H1 (cell line): Measurements from ENCODE around the gene DAB2IP. TPM values are rescaled to one million over a fixed set of nuclear protein-coding genes. Genes with fewer than 3 reads are reported as not detected.

Source experiments
- CTCF ChIA-PET: fragments of 300-600 bp; sonication (Branson Sonifier 250); formaldehyde crosslinking; loops from one replicate; lab custom pipeline; 2021; ENCODE audit not compliant: partially characterized antibody; lab: Charles Lee
- POLR2A ChIA-PET: fragments of 300-600 bp; sonication (Branson Sonifier 250); formaldehyde crosslinking; loops from one replicate; lab custom pipeline; 2021; ENCODE audit warnings: inconsistent platforms; ENCODE audit not compliant: partially characterized antibody; lab: Charles Lee
- DNase-seq, 2 experiments: peaks; one replicate each; pipeline versions ENCODE4 v3.0.0 to v3.0.0-alpha.2; 2010 to 2022; ENCODE audit warnings: low spot score in 2 of 2, low read depth in 1 of 2, mixed read lengths in 1 of 2
- FAIRE-seq: peaks from 2 replicates; lab custom pipeline; 2011; peaks lifted over from hg19 to GRCh38; lab: Jason Lieb, UNC
- H2AFZ ChIP-seq: 2 replicates; pipeline ENCODE4 v1.8.1; 2012; ENCODE audit warnings: low read length, inconsistent platforms
- H2AK5ac ChIP-seq: 2 replicates; pipeline ENCODE4 v1.6.1; 2013; ENCODE audit warnings: low read depth, low read length
- H2BK120ac ChIP-seq: replicated peaks from 2 replicates; pipeline ENCODE3; 2013; ENCODE audit warnings: low read depth, low read length, inconsistent platforms
- H2BK12ac ChIP-seq: 2 replicates; pipeline ENCODE4 v1.6.1; 2013; ENCODE audit warnings: low read depth, low read length
- H2BK15ac ChIP-seq: 2 replicates; pipeline ENCODE4 v1.6.1; 2013; ENCODE audit warnings: low read length
- H2BK20ac ChIP-seq: 2 replicates; pipeline ENCODE4 v1.6.1; 2013; ENCODE audit warnings: low read length
- H2BK5ac ChIP-seq: 2 replicates; pipeline ENCODE4 v1.6.1; 2013; ENCODE audit warnings: low read depth, low read length
- H3K14ac ChIP-seq: 2 replicates; pipeline ENCODE4 v1.6.1; 2013; ENCODE audit warnings: inconsistent platforms; ENCODE audit not compliant: insufficient read length
- H3K18ac ChIP-seq: 2 replicates; pipeline ENCODE4 v1.6.1; 2013; ENCODE audit warnings: low read length; ENCODE audit errors: extremely low read depth
- H3K23ac ChIP-seq: 2 replicates; pipeline ENCODE4 v1.6.1; 2013; ENCODE audit warnings: inconsistent platforms; ENCODE audit not compliant: insufficient read length
- H3K23me2 ChIP-seq: 2 replicates; pipeline ENCODE4 v1.6.1; 2013; ENCODE audit warnings: low read depth, low read length
- H3K27ac ChIP-seq: 2 replicates; pipeline ENCODE4 v1.6.1; 2011; ENCODE audit warnings: low read depth, low read length, inconsistent platforms
- H3K27me3 ChIP-seq, 4 experiments: replicated peaks in 1 of 4; 1 replicate in 1 of 4; 2 replicates in 3 of 4; pipeline versions ENCODE4 v1.6.1 to v1.8.1; 2011 to 2013; ENCODE audit warnings: low read length in 3 of 4, mild to moderate bottlenecking in 3 of 4, inconsistent platforms in 2 of 4, mixed read lengths in 2 of 4, moderate library complexity in 1 of 4; ENCODE audit not compliant: control insufficient read depth in 3 of 4, insufficient read depth in 3 of 4; ENCODE audit errors: extremely low read depth in 1 of 4
- H3K36me3 ChIP-seq, 4 experiments: 2 replicates each; pipeline versions ENCODE4 v1.6.1 to v1.8.1; 2011 to 2013; ENCODE audit warnings: mild to moderate bottlenecking in 4 of 4, low read length in 3 of 4, moderate library complexity in 2 of 4, control low read depth in 1 of 4, inconsistent platforms in 1 of 4; ENCODE audit not compliant: insufficient read depth in 4 of 4, control insufficient read depth in 2 of 4
- H3K4ac ChIP-seq: replicated peaks from 2 replicates; pipeline ENCODE3; 2013; ENCODE audit warnings: low read length, low read depth, mixed read lengths, inconsistent platforms; ENCODE audit not compliant: insufficient read length
- H3K4me1 ChIP-seq, 4 experiments: replicated peaks in 1 of 4; 1 replicate in 1 of 4; 2 replicates in 3 of 4; pipeline versions ENCODE4 v1.6.1 to v1.8.1; 2011 to 2013; ENCODE audit warnings: low read length in 3 of 4, inconsistent platforms in 2 of 4, mixed read lengths in 1 of 4; ENCODE audit not compliant: insufficient read depth in 4 of 4, control insufficient read depth in 3 of 4
- H3K4me2 ChIP-seq, 2 experiments: 2 replicates each; pipeline versions ENCODE4 v1.6.1 to v1.8.1; 2011 to 2013; ENCODE audit warnings: low read depth in 2 of 2, low read length in 2 of 2, control low read depth in 1 of 2, inconsistent platforms in 1 of 2, mild to moderate bottlenecking in 1 of 2; ENCODE audit not compliant: insufficient read depth in 1 of 2
- H3K4me3 ChIP-seq, 4 experiments: fragments of 200-600, 300-600 bp in 1 of 4; sonication (generic), shearing (Covaris generic), sonication (Bioruptor Twin) in 1 of 4; 2 replicates each; pipeline versions ENCODE4 v1.5.1 to v1.8.1; 2011 to 2016; ENCODE audit warnings: low read length in 4 of 4, low read depth in 3 of 4, control low read depth in 2 of 4, inconsistent platforms in 2 of 4, mild to moderate bottlenecking in 2 of 4, mixed read lengths in 1 of 4, moderate library complexity in 1 of 4; ENCODE audit not compliant: insufficient read depth in 2 of 4; ENCODE audit errors: extremely low read depth in 1 of 4
- H3K56ac ChIP-seq: replicated peaks from 2 replicates; pipeline ENCODE3; 2013; ENCODE audit warnings: low read depth, mild to moderate bottlenecking, mixed read lengths, low read length, inconsistent platforms; ENCODE audit not compliant: insufficient read length
- H3K79me1 ChIP-seq: 2 replicates; pipeline ENCODE4 v1.6.1; 2013; ENCODE audit warnings: low read depth, low read length, control low read depth
- H3K79me2 ChIP-seq, 2 experiments: 2 replicates each; pipeline versions ENCODE4 v1.6.1 to v1.8.1; 2012 to 2013; ENCODE audit warnings: low read length in 2 of 2, mild to moderate bottlenecking in 2 of 2, inconsistent platforms in 1 of 2; ENCODE audit not compliant: insufficient read depth in 2 of 2, control insufficient read depth in 1 of 2
- H3K9ac ChIP-seq, 4 experiments: replicated peaks in 1 of 4; 1 replicate in 1 of 4; 2 replicates in 3 of 4; pipeline versions ENCODE4 v1.6.1 to v1.8.1; 2011 to 2013; ENCODE audit warnings: low read depth in 3 of 4, low read length in 3 of 4, control low read depth in 2 of 4, mild to moderate bottlenecking in 2 of 4, moderate library complexity in 2 of 4, inconsistent platforms in 1 of 4; ENCODE audit errors: extremely low read depth in 1 of 4
- H3K9me3 ChIP-seq, 2 experiments: 2 replicates each; pipeline versions ENCODE4 v1.6.1 to v1.8.1; 2012 to 2013; ENCODE audit warnings: mild to moderate bottlenecking in 2 of 2, moderate library complexity in 2 of 2, control low read depth in 1 of 2, inconsistent platforms in 1 of 2, low read depth in 1 of 2, low read length in 1 of 2, mixed read lengths in 1 of 2; ENCODE audit not compliant: insufficient read depth in 2 of 2
- H4K20me1 ChIP-seq, 2 experiments: replicated peaks in 1 of 2; 2 replicates each; pipeline versions ENCODE3 to v1.8.1; 2011 to 2013; ENCODE audit warnings: inconsistent platforms in 2 of 2, low read length in 2 of 2, mild to moderate bottlenecking in 1 of 2; ENCODE audit not compliant: insufficient read depth in 2 of 2, control insufficient read depth in 1 of 2
- H4K5ac ChIP-seq: 2 replicates; pipeline ENCODE4 v1.6.1; 2013; ENCODE audit warnings: low read length, low read depth, mixed read lengths, inconsistent platforms; ENCODE audit not compliant: insufficient read length
- H4K8ac ChIP-seq: 2 replicates; pipeline ENCODE4 v1.8.0; 2013; ENCODE audit warnings: mild to moderate bottlenecking, moderate library complexity, low read length, inconsistent platforms; ENCODE audit not compliant: insufficient read depth; ENCODE audit errors: extremely low read depth
- H4K91ac ChIP-seq: replicated peaks from 2 replicates; pipeline ENCODE3; 2013; ENCODE audit warnings: low read length, mixed read lengths, inconsistent platforms; ENCODE audit not compliant: insufficient read length
- CHD2 ChIP-seq: IDR thresholded peaks from 2 replicates; pipeline ENCODE4 v1.6.1; 2012; ENCODE audit warnings: low read length, improper control_type of control experiment
- GABPA ChIP-seq: IDR thresholded peaks from 2 replicates; pipeline ENCODE4 v1.6.1; 2011; ENCODE audit warnings: mild to moderate bottlenecking, low read length, moderate library complexity, borderline replicate concordance; ENCODE audit not compliant: insufficient read depth
- KDM5A ChIP-seq: fragments of 200-600 bp; IDR thresholded peaks from 2 replicates; pipeline ENCODE4 v1.7.1; 2012; ENCODE audit warnings: mild to moderate bottlenecking, low read length, inconsistent platforms, mixed read lengths
- RAD21 ChIP-seq, 2 experiments: IDR thresholded peaks in 1 of 2; conservative IDR thresholded peaks in 1 of 2; 2 replicates each; pipeline ENCODE4 v1.6.1; 2011; ENCODE audit warnings: low read depth in 2 of 2, low read length in 2 of 2, improper control_type of control experiment in 1 of 2, inconsistent platforms in 1 of 2, mild to moderate bottlenecking in 1 of 2, moderate library complexity in 1 of 2
- RFX5 ChIP-seq: IDR thresholded peaks from 2 replicates; pipeline ENCODE4 v1.6.1; 2011; ENCODE audit warnings: low read depth, low read length, improper control_type of control experiment, borderline replicate concordance
- TBP ChIP-seq: IDR thresholded peaks from 2 replicates; pipeline ENCODE4 v1.6.1; 2011; ENCODE audit warnings: low read depth, low read length, improper control_type of control experiment
- TCF12 ChIP-seq: IDR thresholded peaks from 2 replicates; pipeline ENCODE4 v1.6.1; 2011; ENCODE audit warnings: low read depth, mild to moderate bottlenecking, low read length
- TEAD4 ChIP-seq: IDR thresholded peaks from 2 replicates; pipeline ENCODE4 v1.6.1; 2012; ENCODE audit warnings: low read depth, low read length, inconsistent platforms, mixed read lengths
- WGBS, 2 experiments: shearing (Covaris generic) in 1 of 2; methylation state at CpG; one replicate each; pipeline versions ENCODE4 v1.1.6 to v1.1.7; 2013 to 2015; ENCODE audit warnings: low lambda C conversion rate in 2 of 2, mixed read lengths in 2 of 2, inconsistent platforms in 1 of 2, low coverage in 1 of 2, missing lambda C conversion rate in 1 of 2; ENCODE audit not compliant: insufficient replicate concordance in 2 of 2, insufficient coverage in 1 of 2, insufficient read length in 1 of 2; ENCODE audit errors: extremely low coverage in 1 of 2, missing lambda C conversion rate in 1 of 2; 5-methylcytosine and 5-hydroxymethylcytosine counted together
- polyA plus RNA-seq, 7 experiments: library from polyadenylated mRNA; depleted of rRNA in 3 of 7; stranded (reverse) in 5 of 7; unstranded in 2 of 7; fragments of >200 nt in 5 of 7; fragments of 200-250 nt in 2 of 7; gene quantifications; 1 replicate in 5 of 7; 2 replicates in 1 of 7; 4 replicates in 1 of 7; pipeline versions ENCODE4 v1.2.1 to v1.2.3, GENCODE V29; 2011 to 2013; ENCODE audit warnings: missing spikeins in 2 of 7, mixed read lengths in 2 of 7
- total RNA-seq: library from RNA; stranded (reverse); fragmentation: NEBNext Ultra II Directional; extraction: Animal tissue kit (Norgen Biotek cat#: 25700); gene quantifications from 2 replicates; pipeline ENCODE4 v1.2.1, GENCODE V29; 2021
- TF ChIP-seq, protein P1 (sequence below), 3 experiments: IDR thresholded peaks; 1 replicate in 2 of 3; 2 replicates in 1 of 3; pipeline versions ENCODE4 v1.5.1 to v1.6.1; 2011; ENCODE audit warnings: low read length in 3 of 3, mild to moderate bottlenecking in 3 of 3, inconsistent platforms in 2 of 3, low read depth in 1 of 3, moderate library complexity in 1 of 3; ENCODE audit not compliant: insufficient read depth in 1 of 3; ENCODE audit errors: control extremely low read depth in 1 of 3

Gene DAB2IP
- total and polyA plus RNA-seq, 2 of the 8 experiments (the other 6 are each of a cell fraction or from before 2014, with no cell fraction given), result 19.7 to 39.5 TPM

DNA sequence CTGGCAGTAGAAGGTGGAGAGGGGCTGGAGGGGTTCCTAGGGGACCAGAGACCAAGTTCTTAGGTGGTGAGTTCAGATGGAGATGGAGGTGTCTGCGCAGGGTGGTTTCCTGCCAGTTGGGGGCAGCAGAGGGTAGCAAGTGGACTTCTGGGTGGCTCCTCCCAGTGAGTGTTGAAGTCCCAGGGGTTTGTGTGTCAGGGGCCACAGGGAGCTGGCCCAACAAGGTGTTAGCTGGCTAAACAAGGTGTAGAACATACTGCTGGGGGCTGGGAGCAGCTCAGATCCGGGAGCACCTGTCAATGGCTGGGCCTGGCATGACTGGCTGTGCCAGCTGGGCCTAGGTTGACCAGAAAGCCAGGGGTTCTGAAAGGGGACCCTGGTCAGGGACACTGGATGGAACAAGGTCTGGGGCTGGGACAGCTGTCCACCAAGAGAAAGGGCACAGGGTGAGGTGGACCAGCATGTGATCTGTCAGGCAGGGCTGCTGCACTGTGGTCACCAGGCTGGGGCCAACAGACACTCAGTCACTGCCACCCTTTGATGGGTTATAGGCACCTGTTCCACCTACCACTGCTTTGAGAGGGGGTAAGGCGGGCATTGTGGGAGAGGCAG lies 35.6 kb downstream of the DAB2IP start:
- Histone ChIP-seq H3K56ac (no peak overlapping the region), H4K20me1 (peaks cover 11 to 31% of the 10 kb centered on the region in 2 experiments), H2BK12ac (no peak overlapping the region), H3K36me3 (no peaks in the 10 kb centered on the region; a peak in 1 of 8 replicates), H4K91ac (no peak overlapping the region), H3K14ac (no peak overlapping the region), H3K23me2 (no peaks in the 10 kb centered on the region), H2AK5ac (no peak overlapping the region), H3K9me3 (no peaks in the 10 kb centered on the region), H2BK20ac (no peak overlapping the region), H3K4me1 (peaks cover 2 to 6% (median 4%) of the 10 kb centered on the region in 4 experiments), H3K27me3 (no peaks in the 10 kb centered on the region; a peak in 1 of 7 replicates), H3K27ac (no peak overlapping the region), H2BK120ac (no peak overlapping the region), H3K79me1 (peaks cover 8% of the 10 kb centered on the region), H3K23ac (no peak overlapping the region), H2BK5ac (no peak overlapping the region), H3K4me3 (no peak overlapping the region), H3K9ac (no peak overlapping the region), H4K5ac (no peak overlapping the region)
- 51% methylated on average over 3 of the region's 3 CpGs; no CpG with 5 or more reads in 1 of the 2 experiments for WGBS, 2 experiments
- ChIA-PET CTCF (interaction anchor here (0.5 to 34.8 kb wide), 55 partner anchors 8 to 315 kb away, joined by 3 to 670 read pairs (median 4); no protein-coding TSS in a partner anchor), POLR2A (interaction anchor here (1.0 kb wide), 1 partner anchor 36 kb away, joined by 3 read pairs; no protein-coding TSS in a partner anchor)
- peak in 1 of 2 experiments; percentile 94 for DNase-seq
- no peak for TF ChIP-seq RFX5
- peak; percentile 87 to 90 for TF ChIP-seq RAD21 (IDR thresholded peaks at IDR 0.05 in 1 of 2, conservative IDR thresholded peaks at IDR 0.05 in 1 of 2; ENCODE audit: low read depth in 2 of 2, low read length in 2 of 2)
- no peak for TF ChIP-seq KDM5A
- TF ChIP-seq, protein P1, sequence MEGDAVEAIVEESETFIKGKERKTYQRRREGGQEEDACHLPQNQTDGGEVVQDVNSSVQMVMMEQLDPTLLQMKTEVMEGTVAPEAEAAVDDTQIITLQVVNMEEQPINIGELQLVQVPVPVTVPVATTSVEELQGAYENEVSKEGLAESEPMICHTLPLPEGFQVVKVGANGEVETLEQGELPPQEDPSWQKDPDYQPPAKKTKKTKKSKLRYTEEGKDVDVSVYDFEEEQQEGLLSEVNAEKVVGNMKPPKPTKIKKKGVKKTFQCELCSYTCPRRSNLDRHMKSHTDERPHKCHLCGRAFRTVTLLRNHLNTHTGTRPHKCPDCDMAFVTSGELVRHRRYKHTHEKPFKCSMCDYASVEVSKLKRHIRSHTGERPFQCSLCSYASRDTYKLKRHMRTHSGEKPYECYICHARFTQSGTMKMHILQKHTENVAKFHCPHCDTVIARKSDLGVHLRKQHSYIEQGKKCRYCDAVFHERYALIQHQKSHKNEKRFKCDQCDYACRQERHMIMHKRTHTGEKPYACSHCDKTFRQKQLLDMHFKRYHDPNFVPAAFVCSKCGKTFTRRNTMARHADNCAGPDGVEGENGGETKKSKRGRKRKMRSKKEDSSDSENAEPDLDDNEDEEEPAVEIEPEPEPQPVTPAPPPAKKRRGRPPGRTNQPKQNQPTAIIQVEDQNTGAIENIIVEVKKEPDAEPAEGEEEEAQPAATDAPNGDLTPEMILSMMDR (IDR thresholded peaks at IDR 0.05; ENCODE audit: control extremely low read depth in 1 of 3, insufficient read depth in 1 of 3, low read depth in 1 of 3, low read length in 3 of 3), result peak; percentile 89 to 95 (median 90)
- peak; percentile 67; the same call in 1 of the 2 replicates for TF ChIP-seq GABPA
- TF ChIP-seq TCF12, result no peak
- no peak for TF ChIP-seq CHD2
- TF ChIP-seq TEAD4, result 0 out of 2 replicates have a peak, but pooled peaks have one; percentile 18
- no peak for TF ChIP-seq TBP
- TF ChIP-seq, all 59 proteins: peak for 4
- Histone ChIP-seq H3K18ac (no peak overlapping the region; the same call in 1 of the 2 replicates), H3K4me2 (no peak overlapping the region), H2BK15ac (0 out of 2 replicates have a peak overlapping the region, but pooled peaks have one; percentile 49), H3K4ac (no peak overlapping the region), H3K79me2 (no peaks in the 10 kb centered on the region; a peak in 1 of 4 replicates), H4K8ac (no peak overlapping the region), H2AFZ (no peak overlapping the region)
- peak; percentile 60 for FAIRE-seq
